Activated gamma-delta T cell (primary cell): ENCODE data around the gene SCUBE1.
"Not testable (repeated sequence)": the region's sequence is repeated elsewhere in the genome, so short reads cannot be mapped to it uniquely, and the experiment has no call there.

ENCODE experiments used
- DNase-seq: peaks from one replicate; lab custom pipeline; 2025; lab: John Stamatoyannopoulos, UW

Gene SCUBE1

GRCh38 chr22:43356881-43357280, 13.7 kb upstream of the SCUBE1 start:
- no peak for DNase-seq

DNA sequence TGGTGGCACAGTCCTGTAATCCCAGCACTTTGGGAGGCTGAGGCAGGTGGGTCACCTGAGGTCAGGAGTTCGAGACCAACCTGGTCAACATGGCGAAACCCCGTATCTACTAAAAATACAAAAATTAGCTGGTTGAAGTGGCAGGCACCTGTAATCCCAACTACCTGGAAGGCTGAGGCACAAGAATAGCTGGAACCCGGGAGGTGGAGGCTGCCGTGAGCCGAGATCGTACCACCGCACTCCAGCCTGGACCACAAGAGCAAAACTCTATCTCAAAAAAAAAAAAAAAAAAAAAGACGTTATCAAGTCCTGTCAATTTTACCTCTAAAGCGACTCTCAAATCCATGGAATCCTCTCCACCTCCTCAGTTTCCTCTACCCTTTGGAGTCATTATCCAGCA, 12.5 kb upstream of the SCUBE1 start:
- not testable (repeated sequence) for DNase-seq

GRCh38 chr22:43351966-43352345, 8.8 kb upstream of the SCUBE1 start:
- DNase-seq, result no peak

GRCh38 chr22:43349636-43350035, 6.5 kb upstream of the SCUBE1 start:
- no peak for DNase-seq

DNA sequence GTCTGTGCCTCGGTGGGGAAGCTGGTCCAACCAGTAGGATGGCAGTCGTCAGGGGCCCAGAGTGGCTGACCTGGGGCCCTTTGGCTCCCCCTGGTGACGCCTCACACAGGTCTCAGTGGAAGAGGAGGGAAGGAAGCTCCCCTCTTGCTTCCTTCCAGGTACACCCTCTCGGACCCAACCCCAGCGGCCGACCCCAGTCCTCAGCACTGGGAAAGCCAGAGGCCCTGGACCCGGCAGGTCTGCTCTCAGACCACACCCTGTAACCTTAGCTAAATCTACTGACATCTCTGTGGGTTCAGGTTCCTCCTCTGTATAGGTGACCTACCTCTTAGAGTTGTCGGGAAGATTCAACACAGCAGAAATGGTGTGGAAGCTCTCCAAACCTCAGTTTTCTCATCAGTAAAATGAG, 3.4 kb upstream of the SCUBE1 start:
- DNase-seq, result no peak

- no peak for DNase-seq
Observed at GRCh38 chr22:43345761-43346301, 2.7 kb upstream of the SCUBE1 start.

DNA sequence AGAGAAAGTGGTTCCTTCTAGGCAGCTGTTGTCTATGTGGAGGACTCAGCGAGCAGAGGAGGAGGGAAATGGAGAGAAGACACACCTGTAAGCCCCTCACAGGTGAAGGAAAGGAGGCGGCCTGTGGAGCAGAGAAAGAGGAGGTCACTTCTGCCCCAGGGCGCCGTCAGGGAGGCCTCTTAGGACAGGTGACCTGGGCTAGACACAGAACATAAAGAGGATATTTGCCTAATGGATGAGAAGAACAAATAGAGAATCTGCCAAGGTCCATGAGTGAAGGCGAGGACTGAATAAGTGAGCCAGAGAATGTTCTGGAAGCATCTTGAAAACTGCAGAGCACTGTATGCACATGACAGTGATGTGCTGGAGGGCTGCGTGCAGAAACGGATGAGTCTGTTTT, 2.2 kb upstream of the SCUBE1 start:
- DNase-seq, result no peak

GRCh38 chr22:43344520-43344787, 1.3 kb upstream of the SCUBE1 start:
- no peak for DNase-seq

GRCh38 chr22:43343670-43344519, 723 bp upstream of the SCUBE1 start:
- no peak for DNase-seq

DNA sequence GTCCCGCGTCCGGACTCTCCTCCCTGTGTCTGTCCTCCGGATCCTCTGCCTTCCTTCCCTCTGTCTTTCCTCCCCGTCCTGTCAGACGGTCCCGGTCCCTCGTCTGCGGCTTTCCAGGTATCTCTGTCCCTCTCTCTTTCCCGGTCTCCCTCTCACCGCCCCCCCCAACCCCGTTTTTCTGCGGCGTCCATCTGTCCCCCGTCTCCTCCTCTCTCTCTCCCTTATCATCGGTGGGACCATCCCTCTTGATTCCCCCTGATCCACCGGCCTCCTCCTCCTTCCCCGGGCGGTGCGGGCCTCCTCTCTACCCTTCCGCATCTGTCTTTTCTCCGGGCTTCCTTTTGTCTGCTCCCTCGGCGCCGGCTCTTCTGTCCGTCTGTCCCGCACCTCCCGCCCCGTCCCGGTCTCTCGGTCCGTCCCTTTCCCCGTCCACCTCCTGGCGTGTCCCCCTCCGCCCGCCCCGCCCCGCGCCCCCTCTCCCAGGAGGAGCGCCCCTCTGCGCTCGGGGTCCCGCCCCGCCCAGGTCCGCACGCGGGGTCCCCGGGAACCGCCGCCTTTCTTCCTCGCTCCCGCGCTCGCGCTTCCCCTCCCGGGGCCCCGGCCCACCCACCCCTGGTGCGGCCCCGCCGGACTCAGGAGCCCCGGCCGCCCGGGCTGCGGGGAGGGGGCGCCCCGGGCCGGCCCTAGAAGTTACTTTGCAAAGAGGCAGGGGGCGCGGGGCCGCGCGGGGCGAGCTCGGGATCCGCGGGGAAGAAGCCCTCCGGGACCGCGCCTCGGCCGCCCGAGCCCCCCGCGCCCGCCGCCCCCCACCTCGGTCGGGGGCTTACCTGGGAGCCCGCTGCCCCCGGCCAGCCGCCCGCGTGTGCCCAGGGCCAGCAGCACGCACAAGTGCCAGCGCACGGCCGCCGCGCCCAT, 568 bp downstream of the SCUBE1 start:
- DNase-seq, result no peak

DNA sequence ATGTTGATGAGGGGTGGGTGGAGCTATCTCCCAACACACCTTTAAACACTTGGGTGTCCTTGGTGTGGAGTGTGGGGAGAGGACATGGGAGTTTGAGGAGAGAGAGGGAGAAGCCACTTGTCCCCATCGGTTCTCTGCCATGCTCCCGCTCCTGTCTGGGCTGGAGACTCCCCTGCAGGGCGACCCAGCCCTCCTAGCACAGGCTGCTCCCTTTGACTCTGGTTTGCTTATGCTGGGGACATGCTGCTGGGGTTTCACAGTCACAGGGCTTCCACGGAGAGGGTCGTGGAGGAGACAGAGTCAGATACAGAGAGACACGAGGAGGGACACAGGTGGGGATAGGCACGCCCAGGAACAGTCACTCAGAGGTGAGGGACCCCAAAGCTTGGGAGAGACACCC, 1.6 kb downstream of the SCUBE1 start:
- no peak for DNase-seq

GRCh38 chr22:43338766-43339345, 4.3 kb downstream of the SCUBE1 start:
- DNase-seq, result no peak

DNA sequence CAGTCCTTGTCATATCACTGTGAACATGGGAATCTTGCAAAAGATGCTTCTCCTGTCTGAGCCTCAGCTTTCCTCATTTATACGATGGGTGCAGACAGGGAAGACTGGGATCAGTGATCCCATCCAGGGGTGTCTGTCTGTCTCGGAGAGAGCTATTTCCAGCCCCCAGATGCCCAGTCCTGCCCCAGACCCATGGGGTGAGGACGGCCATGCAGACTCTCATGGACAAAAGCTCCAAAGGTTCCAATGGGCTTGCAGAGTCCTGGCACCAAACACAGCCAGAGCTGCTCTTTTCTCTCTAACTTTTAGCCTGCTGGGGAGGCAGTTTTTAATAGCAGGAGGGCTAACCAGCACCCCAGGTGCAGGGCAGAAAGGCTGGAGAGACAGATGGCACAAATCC, 5.2 kb downstream of the SCUBE1 start:
- no peak for DNase-seq

DNA sequence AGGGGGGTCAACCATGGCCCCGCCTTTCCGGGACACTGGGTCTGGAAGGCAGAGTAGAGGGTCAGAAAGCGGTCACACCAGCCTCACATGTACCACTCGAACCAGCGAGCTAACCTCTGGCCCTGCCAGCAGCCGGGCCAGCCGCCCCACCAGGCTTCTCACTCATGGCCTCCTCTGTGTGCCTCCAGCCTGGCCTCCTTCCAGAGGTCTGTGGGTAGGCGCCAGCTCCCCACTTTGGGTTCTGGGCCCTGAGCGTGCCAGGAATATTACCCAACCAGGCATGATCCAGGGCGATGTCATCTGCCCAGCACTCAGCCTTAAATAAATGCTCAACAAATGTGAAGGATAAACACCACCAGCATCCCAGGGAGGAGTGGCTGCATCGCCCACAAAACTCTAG, 5.8 kb downstream of the SCUBE1 start:
- no peak for DNase-seq

- no peak for DNase-seq
Observed at GRCh38 chr22:43334378-43334777, 8.8 kb downstream of the SCUBE1 start.

- no peak for DNase-seq
Observed at GRCh38 chr22:43333978-43334377, 9.2 kb downstream of the SCUBE1 start.

- no peak for DNase-seq
Observed at GRCh38 chr22:43333156-43333555, 10.0 kb downstream of the SCUBE1 start.

GRCh38 chr22:43331698-43332097, 11.5 kb downstream of the SCUBE1 start:
- no peak for DNase-seq

DNA sequence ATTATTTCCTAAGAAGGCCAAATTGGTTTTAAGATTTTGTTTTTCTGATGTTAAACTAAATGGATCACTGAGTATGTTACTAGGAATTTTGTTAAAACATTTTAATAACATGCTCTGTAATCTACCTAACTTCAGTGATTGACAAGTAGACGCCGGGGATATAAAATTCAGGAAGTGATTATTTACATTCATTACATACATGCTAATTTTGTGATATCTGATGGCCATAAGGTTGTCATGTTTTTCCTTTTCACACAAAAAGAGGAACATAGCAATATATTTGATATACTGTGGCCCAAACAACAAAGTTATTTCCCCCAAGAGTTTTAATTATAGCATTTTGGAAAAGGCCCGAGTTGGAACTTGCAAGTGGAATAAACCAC, 12.1 kb downstream of the SCUBE1 start:
- DNase-seq, result no peak

DNA sequence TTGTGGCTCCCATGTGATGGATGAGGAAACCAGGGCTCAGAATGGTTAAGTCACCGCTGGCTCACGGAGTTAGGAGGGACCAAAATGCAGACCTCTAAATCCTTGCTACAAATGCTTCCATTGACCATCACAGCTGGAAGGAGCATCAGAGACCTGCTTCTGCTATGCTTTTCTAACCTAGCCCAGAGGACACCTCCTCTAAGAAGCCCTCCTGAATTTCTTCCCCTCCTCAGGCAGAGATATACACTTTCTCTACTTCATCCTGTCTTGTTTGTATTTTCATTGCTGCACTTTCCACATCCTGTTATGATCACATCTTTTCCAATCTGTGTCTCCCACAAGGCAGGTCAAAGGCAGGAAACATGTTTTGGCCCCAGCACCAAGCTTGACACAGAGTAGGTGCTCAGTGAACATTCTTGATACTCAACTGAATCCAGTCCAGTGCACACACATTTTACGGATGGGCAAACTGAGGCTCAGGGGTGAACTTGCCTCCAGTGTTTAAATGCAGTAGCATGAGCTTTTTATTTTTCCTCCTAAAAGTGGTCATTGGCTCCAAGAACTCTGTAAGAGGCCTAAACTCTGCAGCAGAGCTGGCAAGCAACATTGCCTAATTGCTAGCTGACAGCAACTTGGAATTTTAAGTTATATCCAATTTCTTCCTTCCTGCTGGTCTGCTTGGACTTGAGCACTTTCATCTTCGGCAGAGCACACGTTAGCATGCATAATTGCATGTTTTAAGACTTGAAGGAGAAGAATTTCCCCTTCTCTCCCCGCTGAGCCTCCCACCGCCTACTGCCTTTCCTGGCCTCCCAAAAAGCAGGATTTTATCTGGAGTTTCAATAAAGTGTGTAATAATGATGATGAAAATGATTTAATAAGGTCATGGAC, 12.7 kb downstream of the SCUBE1 start:
- DNase-seq, result no peak

- no peak for DNase-seq
Observed at GRCh38 chr22:43329061-43329460, 14.1 kb downstream of the SCUBE1 start.

DNA sequence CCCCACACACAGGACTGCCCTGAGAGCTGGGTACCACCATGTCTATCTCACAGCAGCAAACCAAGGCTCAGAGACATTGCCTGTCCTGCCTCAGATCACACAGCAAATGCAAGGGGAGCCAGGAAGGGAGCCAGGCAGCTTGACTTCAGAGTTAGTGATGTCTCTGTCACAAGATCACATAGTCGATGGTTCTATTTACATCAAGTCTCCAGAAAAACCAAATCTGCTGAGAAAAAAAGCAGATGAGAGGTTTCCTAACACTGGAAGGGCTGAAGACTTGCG, 16.1 kb downstream of the SCUBE1 start:
- DNase-seq, result no peak
